Spleen (tissue), 11 donors: ENCODE measurements around the gene VPS25. TPM values are rescaled to one million over a fixed set of nuclear protein-coding genes. Genes with fewer than 3 reads are reported as not detected.
A peak's percentile ranks its signal among the peaks of the same experiment; 100 is the strongest.

Experiments used
- DNase-seq: peaks from one replicate; pipeline ENCODE4 v3.0.0-alpha.2; 2020
- H3K27ac ChIP-seq, 8 donors: fragments of 200-600 bp; sonication (generic) in 7 of 8; 1 replicate in 4 of 8; 2 replicates in 4 of 8; pipeline versions ENCODE4 v1.5.0 to v1.8.0; 2016 to 2021; ENCODE audit warnings: inconsistent platforms in 4 of 8, mild to moderate bottlenecking in 4 of 8, moderate library complexity in 1 of 8
- H3K27me3 ChIP-seq, 7 donors: fragments of 200-600 bp; sonication (generic) in 6 of 7; replicated peaks in 1 of 7; 1 replicate in 4 of 7; 2 replicates in 3 of 7; pipeline versions ENCODE4 v1.5.0 to v1.8.0; 2016 to 2021; ENCODE audit warnings: inconsistent platforms in 3 of 7, mild to moderate bottlenecking in 1 of 7
- H3K36me3 ChIP-seq, 6 donors: fragments of 200-600 bp; sonication (generic) in 5 of 6; 1 replicate in 4 of 6; 2 replicates in 2 of 6; pipeline versions ENCODE4 v1.5.0 to v1.8.0; 2016 to 2021; ENCODE audit warnings: inconsistent platforms in 2 of 6
- H3K4me1 ChIP-seq, 6 donors: fragments of 200-600 bp; sonication (generic) in 5 of 6; 1 replicate in 3 of 6; 2 replicates in 3 of 6; pipeline versions ENCODE4 v1.5.0 to v1.8.0; 2016 to 2021; ENCODE audit warnings: inconsistent platforms in 3 of 6
- H3K4me3 ChIP-seq, 8 donors: fragments of 200-600 bp; sonication (generic) in 7 of 8; 1 replicate in 4 of 8; 2 replicates in 4 of 8; pipeline versions ENCODE4 v1.5.0 to v1.8.0; 2016 to 2021; ENCODE audit warnings: inconsistent platforms in 4 of 8, mild to moderate bottlenecking in 4 of 8, moderate library complexity in 2 of 8
- H3K9me3 ChIP-seq, 8 donors: fragments of 200-600 bp; sonication (generic) in 7 of 8; 1 replicate in 4 of 8; 2 replicates in 4 of 8; pipeline versions ENCODE4 v1.5.0 to v1.8.0; 2016 to 2021; ENCODE audit warnings: inconsistent platforms in 4 of 8
- CTCF ChIP-seq, 11 experiments: fragments of 200-600 bp in 7 of 11; fragments of 450-650 bp in 4 of 11; sonication (generic) in 4 of 11; IDR thresholded peaks in 8 of 11; conservative IDR thresholded peaks in 3 of 11; 1 replicate in 7 of 11; 2 replicates in 4 of 11; pipeline versions ENCODE4 v1.4.0 to v1.8.0; 2016 to 2021; ENCODE audit warnings: antibody characterized with exemption in 11 of 11, inconsistent platforms in 4 of 11, mild to moderate bottlenecking in 1 of 11
- POLR2A ChIP-seq, 3 donors: fragments of 450-650 bp; IDR thresholded peaks; one replicate each; pipeline ENCODE4 v1.5.1; 2017; ENCODE audit warnings: antibody characterized with exemption in 3 of 3, mild to moderate bottlenecking in 1 of 3
- POLR2AphosphoS5 ChIP-seq, 3 donors: sonication (generic); formaldehyde crosslinking; IDR thresholded peaks; one replicate each; pipeline ENCODE4 v1.5.1; 2017; ENCODE audit warnings: antibody characterized with exemption in 3 of 3
- WGBS, 5 donors: extraction: QIAGEN DNeasy Blood & Tissue Kit in 3 of 5; methylation state at CpG; one replicate each; pipeline versions ENCODE4 v1.1.5 to v1.1.7; 2013 to 2018; 5-methylcytosine and 5-hydroxymethylcytosine counted together
- intact Hi-C: fragments of 100-400 bp; cut with DNase I; formaldehyde crosslinking; loops from one replicate; pipeline ENCODE4 v1.15.0; 2023; ENCODE audit warnings: low total_unique reads
- polyA plus RNA-seq, 3 donors: library from polyadenylated mRNA; stranded (reverse); fragments of 200-250 nt; gene quantifications; one replicate each; pipeline ENCODE4 v1.2.1, GENCODE V29; 2013
- total RNA-seq, 7 donors: library from RNA; depleted of rRNA in 3 of 7; stranded (reverse); fragments of >200 nt in 3 of 7; fragmentation: NEBNext Ultra II Directional in 4 of 7; extraction: Animal tissue kit (Norgen Biotek cat#: 25700) in 4 of 7; gene quantifications; one replicate each; pipeline versions ENCODE4 v1.1.0 to v1.2.1, GENCODE V29; 2016 to 2021
- donor health status: healthy with polysubstance abuse.
- donor health status: DM: no; HTN: no; CAD: no; lungs with moderate emphysema.
- donor health status: DM: no; HTN: no; CAD: no.
- donor health status: Bipolar disorder and iron deficiency.
- donor health status: healthy.
- donor health status: DM: no; HTN: no; CAD: no.
- donor health status: DM: yes; HTN: yes; CAD: no.

VPS25 gene
- total and polyA plus RNA-seq, 10 donors, result 29.6 to 47.7 (median 35.0) TPM

GRCh38 chr17:42754782-42755181 is 18.5 kb upstream of the VPS25 start:
- Histone ChIP-seq H3K36me3 (no peaks in the 10 kb centered on the region), H3K27me3 (peaks cover 0 to 11% (median 0%) of the 10 kb centered on the region in 7 donors), H3K4me3 (no peak overlapping the region), H3K27ac (no peak overlapping the region), H3K9me3 (no peaks in the 10 kb centered on the region), H3K4me1 (peaks cover under 1 to 27% (median 11%) of the 10 kb centered on the region in 6 donors)
- peak; percentile 40 for DNase-seq
- 88 to 94% (median 90%) methylated on average over 3 of the region's 3 CpGs for WGBS, 5 donors
- intact Hi-C loops, result no loop called here
- TF ChIP-seq POLR2AphosphoS5 (IDR thresholded peaks at IDR 0.05) (no peak), CTCF (IDR thresholded peaks at IDR 0.05 in 8 of 11, conservative IDR thresholded peaks at IDR 0.05 in 3 of 11) (no peak), POLR2A (IDR thresholded peaks at IDR 0.05) (no peak)

GRCh38 chr17:42759982-42760651 is 13.1 kb upstream of the VPS25 start:
- H3K27me3 ChIP-seq, result peaks cover 0 to 46% (median 22%) of the 10 kb centered on the region in 7 donors
- H3K9me3 ChIP-seq, result no peaks in the 10 kb centered on the region
- intact Hi-C loops, result loop anchor here (5.0 kb wide), 1 partner anchor 38 kb away; no protein-coding TSS in a partner anchor
- H3K4me3 ChIP-seq, result peak overlapping the region in 6 of 8 donors; percentile 16 to 71 (median 46)
- DNase-seq, result peak; percentile 54
- H3K27ac ChIP-seq, result peak overlapping the region in 4 of 8 donors; percentile 42 to 77 (median 62)
- peaks cover 13 to 55% (median 38%) of the 10 kb centered on the region in 6 donors for H3K4me1 ChIP-seq
- TF ChIP-seq POLR2AphosphoS5 (IDR thresholded peaks at IDR 0.05) (peak in 2 of 3 donors; percentile 47 to 49), POLR2A (IDR thresholded peaks at IDR 0.05) (no peak)
- WGBS, 5 donors, result 37 to 53% (median 45%) methylated on average over 11 of the region's 11 CpGs
- H3K36me3 ChIP-seq, result no peaks in the 10 kb centered on the region

- no peaks in the 10 kb centered on the region for H3K9me3 ChIP-seq
- peak within 1 kb of the TSS; percentile 16 to 71 (median 44) for H3K4me3 ChIP-seq
- H3K4me1 ChIP-seq, result peaks cover 13 to 55% (median 38%) of the 10 kb centered on the region in 6 donors
- no peak for TF ChIP-seq POLR2A (IDR thresholded peaks at IDR 0.05)
- TF ChIP-seq POLR2AphosphoS5 (IDR thresholded peaks at IDR 0.05), result peak in 2 of 3 donors; percentile 28 to 34
- WGBS, 5 donors, result 3 to 30% (median 5%) methylated on average over 12 to 92 of the region's 92 CpGs
- H3K27me3 ChIP-seq, result peaks cover 0 to 52% (median 22%) of the 10 kb centered on the region in 7 donors
- peak; percentile 74 for DNase-seq
- H3K27ac ChIP-seq, result peak within 1 kb of the TSS in 6 of 8 donors; percentile 42 to 77 (median 66)
- intact Hi-C loops, result loop anchor here (5.0 kb wide), 1 partner anchor 39 kb away; no protein-coding TSS in a partner anchor
- H3K36me3 ChIP-seq, result no peaks in the 10 kb centered on the region
Measured at GRCh38 chr17:42760652-42761581, 12.3 kb upstream of the VPS25 start, which contains the start of gene RAMP2. Gene RAMP2 (plus strand): TSS chr17:42761227. CDS start chr17:42761262, 35 bp downstream.

GRCh38 chr17:42761638-42762037 is 11.6 kb upstream of the VPS25 start:
- no peak for DNase-seq
- TF ChIP-seq POLR2A (IDR thresholded peaks at IDR 0.05) (no peak), POLR2AphosphoS5 (IDR thresholded peaks at IDR 0.05) (no peak), CTCF (IDR thresholded peaks at IDR 0.05 in 8 of 11, conservative IDR thresholded peaks at IDR 0.05 in 3 of 11) (no peak)
- H3K4me1 ChIP-seq, result peaks cover 13 to 55% (median 38%) of the 10 kb centered on the region in 6 donors
- H3K9me3 ChIP-seq, result no peaks in the 10 kb centered on the region
- no peaks in the 10 kb centered on the region for H3K36me3 ChIP-seq
- intact Hi-C loops, result loop anchor here (5.0 kb wide), 1 partner anchor 39 kb away; no protein-coding TSS in a partner anchor
- H3K27ac ChIP-seq, result peak overlapping the region in 6 of 8 donors; percentile 42 to 77 (median 66)
- 43 to 68% (median 57%) methylated on average over 12 of the region's 12 CpGs for WGBS, 5 donors
- H3K4me3 ChIP-seq, result peak overlapping the region; percentile 16 to 71 (median 44)
- peaks cover 0 to 59% (median 22%) of the 10 kb centered on the region in 7 donors for H3K27me3 ChIP-seq
